Smooth muscle cell (in vitro differentiated cells): ENCODE results near the gene PAFAH1B1. TPM values are rescaled to one million over a fixed set of nuclear protein-coding genes. Genes with fewer than 3 reads are reported as not detected.
"Not testable (repeated sequence)": the region's sequence is repeated elsewhere in the genome, so short reads cannot be mapped to it uniquely, and the experiment has no call there.

Source experiments
- DNase-seq: peaks from one replicate; lab custom pipeline; 2025; ENCODE audit not compliant: unreplicated experiment; lab: John Stamatoyannopoulos, UW
- H2AFZ ChIP-seq: fragments of 200-600 bp; sonication (generic); 2 replicates; pipeline ENCODE4 v1.6.0; 2016; ENCODE audit warnings: antibody characterized with exemption, low read depth, mild to moderate bottlenecking
- H3F3A ChIP-seq: fragments of 200-600 bp; sonication (generic); 2 replicates; pipeline ENCODE4 v1.6.0; 2017; ENCODE audit warnings: antibody characterized with exemption, low read depth
- H3K27ac ChIP-seq: fragments of 200-600 bp; sonication (generic); 2 replicates; pipeline ENCODE4 v1.5.1; 2016; ENCODE audit warnings: low read depth, mild to moderate bottlenecking
- H3K27me3 ChIP-seq: fragments of 200-600 bp; sonication (generic); 2 replicates; pipeline ENCODE4 v1.6.1; 2016; ENCODE audit warnings: low read depth, mild to moderate bottlenecking
- H3K36me3 ChIP-seq: fragments of 200-600 bp; sonication (generic); 2 replicates; pipeline ENCODE4 v1.5.1; 2016; ENCODE audit warnings: low read depth
- H3K4me1 ChIP-seq: fragments of 200-600 bp; sonication (generic); 2 replicates; pipeline ENCODE4 v1.5.1; 2016; ENCODE audit warnings: low read depth
- H3K4me2 ChIP-seq: fragments of 200-600 bp; sonication (generic); 2 replicates; pipeline ENCODE4 v1.6.0; 2016; ENCODE audit warnings: mild to moderate bottlenecking
- H3K4me3 ChIP-seq: fragments of 200-600 bp; sonication (generic); 2 replicates; pipeline ENCODE4 v1.5.1; 2016; ENCODE audit warnings: mild to moderate bottlenecking
- H3K79me2 ChIP-seq: fragments of 200-600 bp; sonication (generic); 2 replicates; pipeline ENCODE4 v1.6.0; 2016; ENCODE audit warnings: low read depth, mild to moderate bottlenecking
- H3K9ac ChIP-seq: fragments of 200-600 bp; sonication (generic); 2 replicates; pipeline ENCODE4 v1.6.0; 2016; ENCODE audit warnings: low read depth
- H3K9me3 ChIP-seq: fragments of 200-600 bp; sonication (generic); replicated peaks from 2 replicates; pipeline ENCODE4 v1.5.1; 2016; ENCODE audit warnings: low read depth
- H4K20me1 ChIP-seq: fragments of 200-600 bp; sonication (generic); 2 replicates; pipeline ENCODE4 v1.6.0; 2016; ENCODE audit warnings: low read depth
- CTCF ChIP-seq: fragments of 200-600 bp; sonication (generic); IDR thresholded peaks from 2 replicates; pipeline ENCODE4 v1.5.1; 2017; ENCODE audit warnings: borderline replicate concordance, mild to moderate bottlenecking, antibody characterized with exemption; ENCODE audit not compliant: insufficient read depth, poor library complexity, severe bottlenecking
- WGBS: methylation state at CpG from one replicate; pipeline ENCODE4 v1.1.7; 2016; ENCODE audit warnings: low lambda C conversion rate; 5-methylcytosine and 5-hydroxymethylcytosine counted together
- polyA plus RNA-seq: library from polyadenylated mRNA; unstranded; fragments of >200 nt; fragmentation: Nextera tagmentation; extraction: Ambion mirVana; gene quantifications from 2 replicates; pipeline ENCODE4 v1.2.1, GENCODE V29; 2016
- total RNA-seq: library from RNA; depleted of rRNA; stranded (reverse); fragments of >200 nt; gene quantifications from 2 replicates; pipeline ENCODE4 v1.2.3, GENCODE V29; 2014

Gene PAFAH1B1
- total and polyA plus RNA-seq, 2 experiments from 2014 or later: 105 to 127 TPM

GRCh38 chr17:2613089-2613808, 19.8 kb downstream of the PAFAH1B1 start:
- Histone ChIP-seq H3K4me1 (peaks cover 6% of the 10 kb centered on the region), H3K79me2 (peaks cover 100% of the 10 kb centered on the region), H3K36me3 (no peaks in the 10 kb centered on the region), H3K9me3 (no peaks in the 10 kb centered on the region), H3K4me2 (no peak overlapping the region), H3F3A (peaks cover 6% of the 10 kb centered on the region), H3K9ac (no peak overlapping the region), H2AFZ (no peak overlapping the region), H3K27me3 (no peaks in the 10 kb centered on the region), H3K4me3 (no peak overlapping the region), H3K27ac (no peak overlapping the region), H4K20me1 (peaks cover 100% of the 10 kb centered on the region)
- TF ChIP-seq CTCF: no peak
- no peak for DNase-seq
- WGBS: 95% methylated on average over 17 of the region's 17 CpGs

GRCh38 chr17:2615882-2616281, 22.4 kb downstream of the PAFAH1B1 start:
- Histone ChIP-seq H3K27me3 (no peaks in the 10 kb centered on the region), H3K79me2 (peaks cover 100% of the 10 kb centered on the region), H3K9me3 (no peaks in the 10 kb centered on the region), H3K4me3 (no peak overlapping the region), H3K27ac (no peak overlapping the region), H4K20me1 (peaks cover 100% of the 10 kb centered on the region), H3K36me3 (no peaks in the 10 kb centered on the region), H2AFZ (no peak overlapping the region), H3F3A (peaks cover 18% of the 10 kb centered on the region), H3K4me1 (peaks cover 5% of the 10 kb centered on the region), H3K9ac (no peak overlapping the region), H3K4me2 (no peak overlapping the region)
- no peak for TF ChIP-seq CTCF
- no peak for DNase-seq
- 94% methylated on average over 4 of the region's 4 CpGs for WGBS

GRCh38 chr17:2621241-2621640, 27.8 kb downstream of the PAFAH1B1 start:
- Histone ChIP-seq H3K4me3 (no peak overlapping the region), H3K9me3 (no peaks in the 10 kb centered on the region), H2AFZ (no peak overlapping the region), H3K36me3 (no peaks in the 10 kb centered on the region), H3K9ac (no peak overlapping the region), H3K4me1 (no peaks in the 10 kb centered on the region), H3K4me2 (no peak overlapping the region), H3K79me2 (peaks cover 100% of the 10 kb centered on the region), H3K27ac (no peak overlapping the region), H4K20me1 (peaks cover 100% of the 10 kb centered on the region), H3F3A (peaks cover 13% of the 10 kb centered on the region), H3K27me3 (no peaks in the 10 kb centered on the region)
- WGBS: 90% methylated on average over 3 of the region's 3 CpGs
- no peak for TF ChIP-seq CTCF
- DNase-seq: no peak

GRCh38 chr17:2621951-2622405, 28.5 kb downstream of the PAFAH1B1 start:
- H3K27ac ChIP-seq, H3K4me3 ChIP-seq, H3K4me1 ChIP-seq, H2AFZ ChIP-seq, DNase-seq, H3K9me3 ChIP-seq, H3K27me3 ChIP-seq, H3K9ac ChIP-seq, H3K4me2 ChIP-seq, H3K36me3 ChIP-seq: not testable (repeated sequence)
- 96% methylated on average over 4 of the region's 4 CpGs for WGBS
- Histone ChIP-seq H3K79me2 (peaks cover 100% of the 10 kb centered on the region), H3F3A (peaks cover 13% of the 10 kb centered on the region), H4K20me1 (peaks cover 100% of the 10 kb centered on the region)

- not testable (repeated sequence) for DNase-seq, H3K9ac ChIP-seq, H3K36me3 ChIP-seq, H3K4me2 ChIP-seq, H3K27ac ChIP-seq, H3K4me1 ChIP-seq, H3K9me3 ChIP-seq, H3K4me3 ChIP-seq, H2AFZ ChIP-seq, H3K27me3 ChIP-seq
- H4K20me1 ChIP-seq: peaks cover 100% of the 10 kb centered on the region
- H3K79me2 ChIP-seq: peaks cover 100% of the 10 kb centered on the region
- H3F3A ChIP-seq: peaks cover 13% of the 10 kb centered on the region
- 100% methylated on average over 4 of the region's 4 CpGs for WGBS
Measured at GRCh38 chr17:2622721-2623301, 29.4 kb downstream of the PAFAH1B1 start.
